Activated CD4-positive, alpha-beta memory T cell treated with anti-CD3 and anti-CD28 coated beads, Interleukin-2, amount 10 ng/mL, durations not matched to agents 7 days and 5 days (primary cell): Measurements from ENCODE around the gene MGA. TPM values are rescaled to one million over a fixed set of nuclear protein-coding genes. Genes with fewer than 3 reads are reported as not detected.

Experiments
- CTCF ChIA-PET: fragments of 350-600 bp; sonication (Branson Sonifier 250); formaldehyde crosslinking; loops from one replicate; lab custom pipeline; 2021; ENCODE audit warnings: antibody characterized with exemption, inconsistent platforms; lab: Charles Lee
- POLR2A ChIA-PET: fragments of 350-600 bp; sonication (Branson Sonifier 250); formaldehyde crosslinking; loops from one replicate; lab custom pipeline; 2021; ENCODE audit warnings: antibody characterized with exemption; lab: Charles Lee
- DNase-seq: peaks from one replicate; pipeline ENCODE4 v3.0.0-alpha.2; 2020
- H3K27ac Mint-ChIP-seq: one replicate; pipeline ENCODE4 v1.8.0; 2021; ENCODE audit warnings: mild to moderate bottlenecking, mixed read lengths
- H3K27me3 Mint-ChIP-seq: one replicate; pipeline ENCODE4 v1.8.0; 2021; ENCODE audit warnings: mixed read lengths
- H3K36me3 Mint-ChIP-seq: one replicate; pipeline ENCODE4 v1.8.0; 2021; ENCODE audit warnings: low read depth, mixed read lengths
- H3K4me1 Mint-ChIP-seq: one replicate; pipeline ENCODE4 v1.8.0; 2021; ENCODE audit warnings: mixed read lengths
- H3K4me3 Mint-ChIP-seq: one replicate; pipeline ENCODE4 v1.8.0; 2021; ENCODE audit warnings: mild to moderate bottlenecking, mixed read lengths
- H3K9me3 Mint-ChIP-seq: one replicate; pipeline ENCODE4 v1.8.0; 2021; ENCODE audit warnings: mixed read lengths
- total RNA-seq, 2 experiments: library from RNA; stranded (reverse); gene quantifications; one replicate each; pipeline ENCODE4 v1.2.3, GENCODE V29; 2021

The MGA gene
- 10 to 100 TPM; 28.2 to 30.3 TPM for total RNA-seq

DNA sequence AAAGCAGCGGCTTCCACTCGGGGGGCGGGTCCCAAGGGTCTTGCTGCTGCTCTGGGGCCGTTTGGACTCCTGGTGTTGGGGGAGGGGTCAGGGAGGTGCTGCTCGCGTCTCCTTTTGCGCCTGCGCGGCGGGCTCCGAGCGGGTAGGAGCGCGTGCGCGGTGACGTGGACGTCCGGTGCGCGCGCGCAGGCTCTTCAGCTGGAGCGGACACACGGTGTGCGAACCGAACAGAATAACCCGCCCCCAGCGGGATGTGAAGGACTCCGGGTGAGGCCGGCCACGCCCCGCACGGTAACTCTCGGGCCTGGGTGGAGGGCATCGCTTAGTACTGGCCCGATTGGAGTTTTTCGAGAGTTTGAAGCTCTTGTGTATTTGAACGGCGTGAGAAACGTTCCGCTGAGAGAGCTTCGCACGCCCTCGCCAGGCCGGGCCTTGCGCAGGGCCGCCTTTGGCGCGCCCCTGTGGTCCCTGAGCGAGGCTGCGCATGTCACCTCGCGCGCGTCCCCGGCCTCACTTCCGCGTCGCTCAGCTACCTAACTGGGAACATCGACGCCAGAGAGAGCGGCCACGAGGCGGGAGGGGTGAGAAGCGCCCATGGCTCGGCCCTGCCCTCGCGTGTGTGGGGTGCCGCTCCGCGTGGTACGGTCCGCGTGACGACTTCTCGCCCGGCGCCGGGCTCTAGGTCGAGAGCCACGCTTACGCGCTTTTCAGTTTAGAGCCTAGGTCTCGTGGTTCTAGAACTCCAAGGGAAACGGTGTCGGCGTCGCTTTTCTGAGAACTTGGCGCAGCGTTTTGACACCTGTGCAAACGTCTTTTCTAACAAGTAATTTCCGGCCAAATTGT lies at the start of gene MGA:
TSS of gene MGA (plus strand) at position 171 of the 843 bp plus-strand sequence.
- H3K27me3 Mint-ChIP-seq: peaks cover 23% of the 10 kb centered on the region
- CTCF ChIA-PET: interaction anchor here (0.6 to 1.4 kb wide), 4 partner anchors 32 to 116 kb away, joined by 3 to 4 read pairs (median 3); no protein-coding TSS in a partner anchor
- peak within 1 kb of the TSS; percentile 89 for H3K4me3 Mint-ChIP-seq
- POLR2A ChIA-PET: interaction anchor here (1.0 to 3.2 kb wide), 11 partner anchors 8 to 328 kb away, joined by 3 to 22 read pairs (median 5); partner anchors contain the start of genes MAPKBP1, NUSAP1 and OIP5
- peaks cover 12% of the 10 kb centered on the region for H3K36me3 Mint-ChIP-seq
- peak within 1 kb of the TSS; percentile 89 for H3K27ac Mint-ChIP-seq
- H3K4me1 Mint-ChIP-seq: peaks cover 34% of the 10 kb centered on the region
- peaks cover 2% of the 10 kb centered on the region for H3K9me3 Mint-ChIP-seq
- DNase-seq: peak; percentile 93

DNA sequence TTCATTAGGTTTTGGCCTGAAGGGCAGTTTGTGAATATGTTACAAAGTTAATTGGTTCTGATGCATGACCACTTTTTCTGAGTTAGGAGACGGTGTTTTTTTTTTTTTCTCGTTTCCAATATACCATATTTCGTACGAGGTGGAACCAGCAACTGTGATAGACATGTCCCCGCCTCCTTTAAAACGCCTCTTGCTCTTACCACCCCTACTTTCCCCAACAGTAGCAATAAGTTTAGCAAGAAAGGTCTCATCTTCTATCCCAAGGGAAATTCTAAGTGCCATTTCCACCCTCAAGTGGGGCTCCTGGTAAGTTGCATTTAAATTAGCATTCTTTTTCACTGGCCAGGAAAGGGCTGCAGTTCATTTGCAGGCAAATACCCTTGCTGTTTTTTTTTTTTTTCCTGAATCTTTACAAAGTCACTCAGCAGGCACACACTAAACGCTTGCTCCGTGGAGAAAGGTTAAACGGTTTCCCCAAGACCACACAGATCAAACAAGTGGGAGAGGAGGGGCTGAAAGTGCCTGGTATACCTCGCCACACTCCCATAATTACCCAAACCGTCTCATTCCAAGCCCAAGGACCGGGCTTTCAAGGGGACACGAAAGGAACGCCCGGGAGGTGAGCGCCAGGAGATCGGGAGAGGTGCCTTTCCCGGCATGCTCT lies 39.5 kb upstream of the MGA start:
- Mint-ChIP-seq H3K27me3 (peaks cover 18% of the 10 kb centered on the region), H3K27ac (no peak overlapping the region), H3K9me3 (no peaks in the 10 kb centered on the region), H3K4me3 (peak overlapping the region; percentile 71), H3K36me3 (no peaks in the 10 kb centered on the region), H3K4me1 (peaks cover 20% of the 10 kb centered on the region)
- POLR2A ChIA-PET: interaction anchor here (2.0 kb wide), 1 partner anchor 40 kb away, joined by 22 read pairs; the partner anchor contains the start of gene MGA
- no peak for DNase-seq
- CTCF ChIA-PET: interaction anchor here (0.9 to 1.0 kb wide), 3 partner anchors 8 to 317 kb away, joined by 3 to 4 read pairs (median 4); no protein-coding TSS in a partner anchor

DNA sequence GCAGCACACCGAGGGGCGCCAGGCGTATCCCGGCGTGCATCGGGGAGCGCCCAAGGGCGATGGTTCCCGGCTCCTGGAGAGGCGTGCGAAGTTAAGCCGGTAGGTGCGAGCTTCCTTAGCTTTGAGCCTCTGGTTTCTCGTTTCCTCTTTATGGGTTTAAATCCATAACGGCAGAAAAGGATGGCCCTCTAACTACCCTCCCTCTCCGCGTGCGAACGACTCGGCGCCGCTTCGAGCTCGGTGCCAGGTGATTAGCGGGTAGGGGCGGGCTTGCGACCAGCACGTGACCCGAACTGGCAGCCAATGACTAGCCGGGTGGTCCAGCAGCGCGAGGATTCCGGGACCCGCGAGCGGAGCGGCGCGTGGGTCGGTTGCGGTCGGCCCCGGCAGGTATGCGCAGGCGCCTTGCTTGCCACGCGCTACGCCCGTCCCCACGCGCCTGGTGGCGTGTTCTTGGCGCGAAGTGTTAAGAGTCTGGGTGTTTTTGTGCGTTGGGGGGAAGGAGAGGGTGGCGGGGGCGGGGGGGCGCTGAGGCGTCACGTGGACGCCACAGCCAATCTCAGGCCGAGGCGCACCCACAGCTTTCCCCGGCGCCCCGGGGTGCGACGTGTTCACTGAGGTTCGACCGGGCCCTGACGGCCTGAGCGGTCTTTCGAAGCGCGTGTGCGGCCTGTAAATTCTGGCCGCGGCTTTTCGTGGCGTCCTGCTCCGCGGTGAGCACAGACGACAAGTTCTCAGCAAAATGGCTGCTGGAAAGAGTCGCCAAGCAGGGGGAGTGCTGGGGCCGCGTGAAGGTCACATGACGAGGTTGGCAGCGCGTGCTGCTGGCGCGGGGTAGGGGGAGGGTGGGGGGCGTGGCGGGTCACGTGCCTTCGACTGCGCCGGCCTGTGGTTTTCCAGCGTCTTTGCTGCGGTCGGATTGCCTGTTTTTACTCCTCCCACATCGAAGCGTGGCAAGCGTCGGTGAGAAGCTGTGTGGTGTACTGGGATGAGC lies 38.7 kb upstream of the MGA start:
- peak; percentile 81 for DNase-seq
- peak overlapping the region; percentile 71 for H3K4me3 Mint-ChIP-seq
- peaks cover 20% of the 10 kb centered on the region for H3K4me1 Mint-ChIP-seq
- POLR2A ChIA-PET: interaction anchor here (2.0 kb wide), 1 partner anchor 39 kb away, joined by 22 read pairs; the partner anchor contains the start of gene MGA
- no peaks in the 10 kb centered on the region for H3K9me3 Mint-ChIP-seq
- peak overlapping the region; percentile 47 for H3K27ac Mint-ChIP-seq
- H3K27me3 Mint-ChIP-seq: peaks cover 18% of the 10 kb centered on the region
- H3K36me3 Mint-ChIP-seq: no peaks in the 10 kb centered on the region
- CTCF ChIA-PET: interaction anchor here (0.9 to 1.2 kb wide), 3 partner anchors 9 to 316 kb away, joined by 3 to 4 read pairs (median 3); no protein-coding TSS in a partner anchor

DNA sequence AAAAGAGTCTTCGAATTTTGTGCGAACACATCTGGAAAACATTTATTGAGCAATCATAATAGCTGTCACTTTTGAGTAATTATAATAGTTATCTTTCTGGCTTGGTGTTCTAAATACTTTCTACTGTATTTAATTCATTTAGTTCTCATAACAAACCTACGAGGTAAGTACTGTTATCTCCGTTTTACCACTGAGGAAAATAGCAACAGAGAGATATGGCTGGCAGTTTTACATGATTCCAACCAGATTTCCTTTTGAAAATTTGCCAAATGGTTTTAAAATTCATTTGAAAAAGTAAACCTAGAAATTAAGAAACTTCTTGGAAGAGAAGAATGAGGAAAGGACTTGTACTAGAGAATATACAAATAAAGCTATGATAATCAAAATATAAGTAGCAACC lies 37.3 kb upstream of the MGA start:
- Mint-ChIP-seq H3K27ac (no peak overlapping the region), H3K9me3 (no peaks in the 10 kb centered on the region), H3K4me1 (peaks cover 20% of the 10 kb centered on the region), H3K36me3 (no peaks in the 10 kb centered on the region), H3K4me3 (no peak overlapping the region), H3K27me3 (peaks cover 16% of the 10 kb centered on the region)
- POLR2A ChIA-PET: interaction anchor here (0.6 kb wide), 1 partner anchor 75 kb away, joined by 3 read pairs; no protein-coding TSS in a partner anchor
- CTCF ChIA-PET: interaction anchor here (1.2 kb wide), 1 partner anchor 20 kb away, joined by 3 read pairs; no protein-coding TSS in a partner anchor
- no peak for DNase-seq

DNA sequence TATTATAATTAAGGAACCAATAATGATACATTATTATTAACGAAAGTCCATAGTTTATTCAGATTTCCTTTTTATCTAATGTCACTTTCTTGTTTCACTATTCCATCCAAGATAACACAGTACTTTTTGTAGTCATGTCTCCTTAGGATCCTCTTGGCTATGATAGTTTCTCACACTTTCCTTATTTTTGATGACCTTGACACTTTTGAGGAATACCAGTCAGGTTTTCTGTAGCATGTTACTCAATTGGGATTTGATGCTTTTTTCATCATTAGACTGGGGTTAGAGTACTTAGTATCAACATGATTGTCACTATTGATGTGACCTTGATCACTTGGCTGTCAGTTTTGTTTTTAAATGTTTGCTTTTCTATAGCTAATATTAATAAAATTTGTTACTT lies 33.0 kb upstream of the MGA start:
- CTCF ChIA-PET: no interaction called here
- Mint-ChIP-seq H3K4me1 (peaks cover 5% of the 10 kb centered on the region), H3K4me3 (no peak overlapping the region), H3K27me3 (no peaks in the 10 kb centered on the region), H3K9me3 (no peaks in the 10 kb centered on the region), H3K27ac (no peak overlapping the region), H3K36me3 (no peaks in the 10 kb centered on the region)
- POLR2A ChIA-PET: interaction anchor here (1.5 kb wide), 1 partner anchor 34 kb away, joined by 5 read pairs; the partner anchor contains the start of gene MGA
- no peak for DNase-seq

DNA sequence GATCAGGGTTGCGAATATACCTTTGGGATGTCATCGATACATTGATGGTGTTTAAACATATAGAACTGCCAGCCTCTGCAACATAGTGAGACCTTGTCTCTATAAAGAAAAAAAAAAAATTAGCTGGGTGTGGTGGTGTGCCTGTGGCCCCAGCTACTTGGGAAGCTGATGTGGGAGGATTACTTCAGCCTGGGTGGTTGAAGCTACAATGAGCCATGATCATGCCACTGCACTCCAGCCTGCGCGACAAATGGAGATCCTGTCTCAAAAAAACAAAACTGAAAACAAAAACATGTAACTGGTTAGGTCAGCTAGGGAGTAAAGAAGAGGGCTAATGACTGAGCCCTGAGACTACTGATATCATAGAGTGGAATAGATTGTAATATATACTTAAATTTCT lies 30.7 kb upstream of the MGA start:
- POLR2A ChIA-PET: no interaction called here
- Mint-ChIP-seq H3K9me3 (no peaks in the 10 kb centered on the region), H3K4me1 (peaks cover 6% of the 10 kb centered on the region)

DNA sequence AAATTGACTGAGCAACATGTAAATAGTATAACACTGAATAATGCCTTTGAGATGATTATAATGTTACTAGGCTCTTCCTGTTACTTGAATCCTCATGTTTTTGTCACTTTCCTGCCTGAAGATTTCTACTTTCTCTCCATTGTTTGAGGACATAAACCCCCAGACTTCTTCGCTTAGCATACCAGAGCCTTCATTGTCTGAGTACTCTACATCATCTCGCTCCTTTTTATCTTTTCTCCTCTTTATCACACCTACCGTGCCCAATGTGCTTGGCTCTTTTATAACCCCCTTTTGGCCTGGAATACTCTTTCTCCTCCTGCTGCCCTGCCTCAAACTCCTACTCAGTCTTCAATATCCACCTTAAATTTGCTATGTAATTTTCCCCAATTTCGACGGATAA lies 30.3 kb upstream of the MGA start:
- no peak overlapping the region for H3K4me3 Mint-ChIP-seq
- H3K27ac Mint-ChIP-seq: no peak overlapping the region
- H3K9me3 Mint-ChIP-seq: no peaks in the 10 kb centered on the region
- POLR2A ChIA-PET: no interaction called here
- CTCF ChIA-PET: no interaction called here
- no peak for DNase-seq
- peaks cover 7% of the 10 kb centered on the region for H3K4me1 Mint-ChIP-seq
- no peaks in the 10 kb centered on the region for H3K36me3 Mint-ChIP-seq
- H3K27me3 Mint-ChIP-seq: no peaks in the 10 kb centered on the region

More for the DNA sequence above, 30.7 kb upstream of the MGA start:
- no peak overlapping the region for H3K27ac Mint-ChIP-seq
- H3K4me3 Mint-ChIP-seq: no peak overlapping the region
- H3K36me3 Mint-ChIP-seq: no peaks in the 10 kb centered on the region
- no peak for DNase-seq
- CTCF ChIA-PET: interaction anchor here (1.0 kb wide), 1 partner anchor 17 kb away, joined by 3 read pairs; no protein-coding TSS in a partner anchor
- H3K27me3 Mint-ChIP-seq: no peaks in the 10 kb centered on the region

DNA sequence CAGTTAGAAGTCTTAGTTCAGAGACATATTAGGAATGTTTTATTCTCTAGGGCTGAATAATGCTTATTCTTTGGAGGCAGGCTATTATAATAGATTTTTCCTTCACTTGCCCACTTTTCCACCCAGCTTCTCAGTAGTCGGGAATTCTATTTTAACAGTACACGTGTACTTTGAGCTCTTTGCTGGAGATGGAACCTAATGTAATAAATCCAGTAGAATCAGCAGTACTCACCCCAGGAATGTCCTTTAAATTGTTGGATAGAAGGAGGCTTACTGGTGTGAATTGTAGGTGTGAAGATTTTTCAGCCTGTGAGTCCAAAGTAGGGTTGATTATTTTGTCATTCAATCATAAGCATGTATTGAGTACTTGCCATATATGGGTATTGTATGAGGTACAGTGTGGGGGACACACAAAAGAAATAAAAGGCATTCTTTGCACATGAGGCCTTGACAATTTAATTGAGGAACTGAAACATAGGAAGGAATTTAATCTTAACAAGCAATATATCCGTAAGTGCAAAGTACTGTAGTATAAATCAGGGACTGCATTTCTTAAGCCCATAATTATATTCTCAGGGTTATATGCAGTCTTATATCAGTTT lies 29.5 kb upstream of the MGA start:
- Mint-ChIP-seq H3K36me3 (no peaks in the 10 kb centered on the region), H3K4me1 (peaks cover 7% of the 10 kb centered on the region), H3K4me3 (no peak overlapping the region), H3K27me3 (no peaks in the 10 kb centered on the region), H3K27ac (no peak overlapping the region), H3K9me3 (no peaks in the 10 kb centered on the region)
- POLR2A ChIA-PET: no interaction called here
- no peak for DNase-seq
- CTCF ChIA-PET: no interaction called here

DNA sequence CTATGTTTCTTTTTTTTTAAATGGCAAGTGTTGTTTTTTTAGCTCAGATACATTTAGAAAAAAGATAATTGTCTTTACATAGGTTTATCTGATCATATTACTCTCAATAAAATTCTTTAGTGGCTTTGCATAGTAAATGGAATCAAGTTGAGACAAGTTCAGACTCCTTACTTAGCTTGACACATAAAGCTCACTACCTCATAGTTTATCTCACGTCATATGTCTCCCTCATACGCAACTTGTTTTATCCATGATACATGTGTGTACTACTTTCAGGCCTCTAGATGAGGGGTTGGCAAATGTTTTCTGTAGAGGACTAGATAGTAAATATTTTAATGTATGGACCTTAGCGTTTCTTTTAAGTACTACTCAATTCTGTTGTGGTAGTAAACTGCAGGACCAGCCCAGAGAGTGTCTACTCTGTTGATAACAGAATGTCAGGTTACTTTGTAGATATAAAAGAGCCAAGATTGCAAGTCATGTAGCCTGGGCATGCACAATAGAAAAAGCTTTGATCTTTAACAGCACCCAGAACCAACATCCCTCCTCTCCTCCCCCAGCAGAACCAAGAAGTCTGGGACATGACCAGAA lies 28.2 kb upstream of the MGA start:
- Mint-ChIP-seq H3K27ac (no peak overlapping the region), H3K4me1 (peaks cover 7% of the 10 kb centered on the region), H3K36me3 (no peaks in the 10 kb centered on the region), H3K4me3 (no peak overlapping the region), H3K9me3 (no peaks in the 10 kb centered on the region), H3K27me3 (no peaks in the 10 kb centered on the region)
- ChIA-PET POLR2A (no interaction called here), CTCF (no interaction called here)
- no peak for DNase-seq

DNA sequence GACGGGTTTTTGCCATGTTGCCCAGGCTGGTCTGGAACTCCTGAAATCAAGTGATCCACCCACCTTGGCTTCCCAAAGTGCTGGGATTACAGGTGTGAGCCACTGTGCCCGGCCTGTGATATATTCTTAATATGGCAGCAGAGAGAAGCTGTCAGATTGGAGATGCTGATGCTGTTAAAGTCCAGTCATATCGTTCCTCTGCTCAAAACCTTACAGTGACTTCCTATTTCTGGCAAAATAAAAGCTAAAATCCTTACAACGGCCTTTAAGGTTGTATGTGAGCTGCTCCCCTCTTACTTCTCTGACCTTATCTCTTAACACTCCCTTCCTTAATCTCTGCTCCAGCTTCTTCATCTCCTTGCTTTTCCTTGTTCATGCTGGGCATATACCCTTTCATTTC lies 26.6 kb upstream of the MGA start:
- no peak overlapping the region for H3K4me3 Mint-ChIP-seq
- ChIA-PET CTCF (interaction anchor here (0.6 kb wide), 1 partner anchor 243 kb away, joined by 3 read pairs; no protein-coding TSS in a partner anchor), POLR2A (no interaction called here)
- H3K4me1 Mint-ChIP-seq: peaks cover 7% of the 10 kb centered on the region
- H3K27me3 Mint-ChIP-seq: no peaks in the 10 kb centered on the region
- H3K27ac Mint-ChIP-seq: no peak overlapping the region
- DNase-seq: no peak
- H3K9me3 Mint-ChIP-seq: no peaks in the 10 kb centered on the region
- no peaks in the 10 kb centered on the region for H3K36me3 Mint-ChIP-seq

DNA sequence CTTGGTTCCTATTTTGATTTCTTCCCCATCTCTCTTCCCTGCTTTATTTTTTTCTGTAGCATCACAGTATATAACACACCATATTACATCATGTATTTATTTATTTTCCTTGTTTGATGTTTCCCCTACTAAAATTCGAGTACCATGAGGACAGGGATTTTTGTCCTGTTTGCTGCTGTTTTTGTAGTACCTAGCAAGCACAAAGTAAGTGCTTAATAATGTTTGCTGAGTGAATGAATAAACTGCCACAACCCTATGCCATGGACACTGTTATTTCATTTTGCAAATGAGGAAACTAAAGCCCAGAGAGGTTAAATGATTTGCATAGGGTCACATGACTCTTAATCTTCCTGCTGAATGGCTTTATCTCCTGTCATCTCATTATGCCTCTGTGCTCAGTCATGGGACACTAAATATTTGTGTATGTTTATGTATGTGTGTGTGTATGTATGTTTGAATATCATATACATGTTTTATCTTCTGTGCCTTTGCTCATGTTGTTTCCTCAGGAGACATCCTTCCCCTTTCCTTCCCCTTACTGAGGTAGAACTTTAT lies 26.1 kb upstream of the MGA start:
- H3K27ac Mint-ChIP-seq: no peak overlapping the region
- ChIA-PET CTCF (interaction anchor here (0.6 kb wide), 1 partner anchor 243 kb away, joined by 3 read pairs; no protein-coding TSS in a partner anchor), POLR2A (no interaction called here)

More for the DNA sequence above, 26.1 kb upstream of the MGA start:
- Mint-ChIP-seq H3K27me3 (no peaks in the 10 kb centered on the region), H3K4me1 (peaks cover 5% of the 10 kb centered on the region), H3K36me3 (no peaks in the 10 kb centered on the region), H3K4me3 (no peak overlapping the region), H3K9me3 (no peaks in the 10 kb centered on the region)
- DNase-seq: no peak
